HG03378 (cell line): ENCODE results near the gene STRN3.
"Not testable (repeated sequence)": the region's sequence is repeated elsewhere in the genome, so short reads cannot be mapped to it uniquely, and the experiment has no call there.

Experiments
- ATAC-seq: cut with Tn5 transposase; IDR thresholded peaks from one replicate; pipeline ENCODE4 v1.9.1; 2021; ENCODE audit warnings: mild to moderate bottlenecking, moderate library complexity; ENCODE audit not compliant: unreplicated experiment

Gene STRN3

DNA sequence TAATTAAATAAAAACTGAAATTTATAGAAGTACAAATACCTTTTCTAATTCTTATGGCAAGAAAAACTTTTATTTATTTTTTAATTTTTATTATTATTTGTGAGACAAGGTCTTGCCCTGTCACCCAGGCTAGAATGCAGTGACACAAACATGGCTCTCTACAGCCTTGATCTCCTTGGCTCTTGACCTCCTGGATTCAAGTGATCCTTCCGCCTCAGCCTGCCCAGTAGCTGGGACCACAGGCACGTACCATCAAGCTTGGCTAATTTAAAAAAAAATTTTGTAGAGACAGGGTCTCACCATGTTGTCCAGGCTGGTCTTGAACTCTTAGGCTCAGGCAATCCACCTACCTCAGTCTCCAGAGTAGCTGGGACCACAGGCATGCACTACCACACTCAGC lies 104.4 kb downstream of the STRN3 start:
- no peak for ATAC-seq

GRCh38 chr14:30921305-30921704 lies 104.9 kb downstream of the STRN3 start:
- ATAC-seq: no peak

GRCh38 chr14:30915596-30915995 lies 110.6 kb downstream of the STRN3 start:
- ATAC-seq: no peak

GRCh38 chr14:30914812-30915211 lies 111.4 kb downstream of the STRN3 start:
- no peak for ATAC-seq

DNA sequence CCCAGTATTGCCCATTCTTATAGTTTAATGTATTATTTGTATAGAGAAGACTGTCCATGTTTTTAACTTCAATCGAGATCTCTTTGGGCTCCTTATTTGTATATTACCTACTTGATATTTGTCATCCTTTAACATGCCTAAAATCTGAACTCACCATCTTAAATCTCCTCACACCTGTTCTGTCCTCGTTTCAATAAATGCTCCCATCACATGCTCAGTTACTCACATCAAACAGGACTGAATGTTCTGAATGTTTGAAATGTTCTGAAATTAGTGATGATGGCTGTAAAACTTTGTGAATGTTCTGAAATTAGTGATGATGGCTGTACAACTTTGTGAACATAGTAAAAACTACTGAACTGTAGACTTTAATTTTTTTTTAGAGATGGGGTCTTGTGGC lies 117.4 kb downstream of the STRN3 start:
- no peak for ATAC-seq

- ATAC-seq: no peak
Measured at GRCh38 chr14:30907659-30908057, 118.5 kb downstream of the STRN3 start.

DNA sequence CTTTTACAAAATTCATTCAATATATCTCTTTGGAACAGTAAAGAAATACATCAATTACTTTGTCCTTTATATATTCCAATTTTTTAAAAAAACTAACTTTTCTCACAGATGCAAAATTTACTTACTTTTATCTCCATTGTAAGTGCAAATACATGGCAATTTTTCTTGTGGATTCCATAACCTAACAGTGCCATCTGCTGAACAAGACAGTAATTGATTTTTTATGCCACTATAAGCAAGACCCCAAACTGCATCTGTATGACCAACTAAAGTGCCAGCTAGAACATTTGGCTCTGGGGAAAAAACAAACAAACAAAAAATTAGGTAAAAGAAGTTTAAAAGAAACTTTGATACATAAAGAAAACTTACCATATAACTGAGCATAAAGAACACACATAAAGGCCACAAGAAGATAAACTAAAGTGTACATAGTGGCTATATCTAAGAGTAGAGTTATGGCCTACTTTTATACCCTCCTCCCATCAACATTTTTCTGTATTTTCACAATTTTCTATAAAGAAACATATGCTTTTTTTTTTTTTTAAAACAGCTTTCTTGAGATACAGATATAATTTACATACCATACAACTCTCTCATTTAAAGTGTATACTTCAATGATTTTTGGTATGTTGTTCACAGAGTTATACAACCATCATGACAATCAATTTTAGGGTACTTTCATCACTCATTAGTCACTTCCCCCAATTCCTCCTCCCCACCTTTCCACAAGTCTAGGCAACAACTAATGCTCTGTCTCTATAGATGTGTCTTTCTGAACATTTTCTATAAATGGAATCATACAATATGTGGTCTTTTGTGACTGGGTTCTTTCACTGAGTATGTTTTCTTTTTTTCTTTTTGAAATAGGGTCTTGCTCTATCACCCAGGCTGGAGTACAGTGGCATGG lies 119.2 kb downstream of the STRN3 start:
- ATAC-seq: no peak

- no peak for ATAC-seq
Measured at GRCh38 chr14:30903285-30904124, 122.7 kb downstream of the STRN3 start.

GRCh38 chr14:30897121-30897520 lies 129.1 kb downstream of the STRN3 start:
- ATAC-seq: not testable (repeated sequence)

DNA sequence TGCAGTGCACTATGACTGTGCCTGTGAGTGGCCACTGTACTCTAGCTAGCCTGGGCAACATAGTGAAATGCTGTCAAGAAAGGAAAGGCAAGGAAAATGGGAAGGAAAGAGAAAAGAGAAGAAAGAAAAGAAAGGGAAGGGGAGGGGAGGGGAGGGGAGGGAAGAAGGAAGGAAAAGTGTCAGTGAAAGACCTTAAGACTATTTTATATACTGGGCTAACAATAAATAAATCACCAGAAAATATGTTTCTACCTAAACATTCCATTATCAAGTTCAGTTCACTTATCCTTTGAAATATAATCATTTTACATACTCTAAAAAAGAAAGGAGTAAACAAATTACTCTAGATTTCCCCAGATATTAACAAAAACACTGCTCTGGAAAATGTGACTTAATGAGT lies 129.7 kb downstream of the STRN3 start:
- no peak for ATAC-seq

GRCh38 chr14:30894923-30895515 lies 131.2 kb downstream of the STRN3 start:
- no peak for ATAC-seq

- no peak for ATAC-seq
Measured at GRCh38 chr14:30893819-30894218, 132.4 kb downstream of the STRN3 start.

- no peak for ATAC-seq
Measured at GRCh38 chr14:30889244-30889594, 137.0 kb downstream of the STRN3 start.

- ATAC-seq: no peak
Measured at GRCh38 chr14:30888480-30889243, 137.5 kb downstream of the STRN3 start.

- ATAC-seq: no peak
Measured at GRCh38 chr14:30885840-30886740, 140.1 kb downstream of the STRN3 start.

DNA sequence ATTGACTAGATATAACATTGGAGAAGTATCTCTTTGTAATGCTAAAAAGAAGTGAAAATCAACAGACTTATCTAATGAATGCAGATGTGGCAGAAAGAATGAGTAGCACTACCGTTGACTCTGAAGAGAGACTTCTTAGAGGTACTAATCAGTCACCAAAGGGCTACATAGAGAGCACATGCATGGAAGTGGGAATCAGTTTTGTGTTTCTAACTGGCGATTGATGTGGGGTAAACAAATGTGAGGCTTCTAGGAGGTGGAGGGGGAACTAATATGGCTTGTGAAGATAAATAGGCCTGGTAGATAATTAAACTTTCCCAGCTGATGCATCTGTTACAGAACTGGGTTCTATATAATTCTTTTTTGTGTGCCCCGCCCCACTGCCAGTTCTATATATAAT lies 141.3 kb downstream of the STRN3 start:
- no peak for ATAC-seq

GRCh38 chr14:30883508-30884294 lies 142.5 kb downstream of the STRN3 start:
- ATAC-seq: peak; percentile 56

GRCh38 chr14:30882431-30882830 lies 143.7 kb downstream of the STRN3 start:
- no peak for ATAC-seq

DNA sequence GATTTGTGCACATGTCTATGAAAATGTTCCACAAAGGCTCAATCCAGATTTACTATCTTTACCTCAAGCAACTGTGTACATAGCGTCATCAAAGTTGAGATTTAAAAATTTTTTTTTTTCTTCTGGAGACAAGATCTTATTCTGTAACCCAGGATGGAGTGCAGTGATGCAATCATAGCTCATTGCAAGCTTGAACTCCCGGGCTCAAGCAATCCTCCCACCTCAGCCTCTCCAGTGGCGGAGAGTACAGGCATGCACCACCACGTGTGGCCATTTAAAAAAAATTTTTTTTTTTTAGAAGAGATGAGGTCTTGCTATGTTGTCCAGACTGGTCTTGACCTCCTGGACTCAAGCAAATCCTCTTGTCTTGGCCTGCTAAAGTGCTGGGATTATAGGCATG lies 149.5 kb downstream of the STRN3 start:
- no peak for ATAC-seq
